HG02678 (cell line): ENCODE results near the gene MAPK12.

ENCODE experiments used
- ATAC-seq: cut with Tn5 transposase; IDR thresholded peaks from one replicate; pipeline ENCODE4 v1.9.1; 2021; ENCODE audit warnings: mild to moderate bottlenecking, moderate library complexity; ENCODE audit not compliant: unreplicated experiment

The MAPK12 gene

GRCh38 chr22:50236731-50237409, 24.6 kb downstream of the MAPK12 start:
- no peak for ATAC-seq

- ATAC-seq: no peak
Observed at GRCh38 chr22:50233223-50233622, 28.3 kb downstream of the MAPK12 start.

DNA sequence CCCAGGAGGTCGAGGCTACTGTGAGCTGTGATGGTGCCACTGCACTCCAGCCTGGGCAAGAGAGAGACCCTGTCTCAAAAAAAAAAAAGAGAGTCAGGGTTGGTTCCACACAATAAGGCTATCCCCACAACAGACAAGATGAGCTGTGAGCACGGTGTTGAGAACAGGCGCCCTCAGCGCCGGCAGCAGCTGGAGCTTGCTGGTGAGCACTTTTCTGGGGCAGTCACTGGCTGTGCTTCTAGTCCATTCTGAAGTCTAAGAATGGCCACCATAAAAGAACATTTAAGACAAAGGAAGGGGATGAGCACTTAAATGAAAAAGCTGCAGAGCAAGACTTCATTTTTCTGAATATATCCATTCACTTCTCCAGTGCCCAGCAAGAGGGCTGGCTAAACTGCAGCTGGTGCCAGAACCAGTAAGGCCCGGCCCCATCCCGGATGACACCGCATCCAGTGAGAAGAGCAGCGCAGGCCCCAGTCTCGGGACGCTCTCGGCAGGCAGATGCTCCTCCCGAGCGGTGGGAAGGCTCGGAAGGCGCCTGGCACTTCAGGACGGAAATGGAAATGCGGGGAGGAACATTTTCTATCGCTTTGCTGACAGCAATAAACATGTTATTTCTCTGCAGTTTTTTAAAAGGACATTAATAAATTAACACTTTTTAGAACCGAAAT, 28.9 kb downstream of the MAPK12 start:
- ATAC-seq: no peak

- ATAC-seq: no peak
Observed at GRCh38 chr22:50229370-50229769, 32.1 kb downstream of the MAPK12 start.

- no peak for ATAC-seq
Observed at GRCh38 chr22:50228366-50228765, 33.1 kb downstream of the MAPK12 start.

- no peak for ATAC-seq
Observed at GRCh38 chr22:50227579-50228215, 33.8 kb downstream of the MAPK12 start.

DNA sequence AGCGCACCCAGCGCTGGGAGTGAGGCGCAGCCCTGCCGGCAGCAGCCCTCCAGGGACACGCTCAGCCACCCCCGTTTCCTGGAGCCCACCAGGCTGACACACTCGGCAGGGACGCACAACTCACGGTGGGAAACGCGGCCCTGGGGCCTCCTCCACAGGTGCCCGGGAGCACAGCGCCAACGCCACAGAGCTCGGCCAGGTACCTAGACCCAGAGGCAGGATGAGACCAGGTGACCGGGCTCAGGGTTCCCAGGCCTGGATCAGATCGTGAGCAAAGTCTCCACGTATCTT, 34.7 kb downstream of the MAPK12 start:
- no peak for ATAC-seq

GRCh38 chr22:50226063-50226874, 35.2 kb downstream of the MAPK12 start:
- no peak for ATAC-seq

DNA sequence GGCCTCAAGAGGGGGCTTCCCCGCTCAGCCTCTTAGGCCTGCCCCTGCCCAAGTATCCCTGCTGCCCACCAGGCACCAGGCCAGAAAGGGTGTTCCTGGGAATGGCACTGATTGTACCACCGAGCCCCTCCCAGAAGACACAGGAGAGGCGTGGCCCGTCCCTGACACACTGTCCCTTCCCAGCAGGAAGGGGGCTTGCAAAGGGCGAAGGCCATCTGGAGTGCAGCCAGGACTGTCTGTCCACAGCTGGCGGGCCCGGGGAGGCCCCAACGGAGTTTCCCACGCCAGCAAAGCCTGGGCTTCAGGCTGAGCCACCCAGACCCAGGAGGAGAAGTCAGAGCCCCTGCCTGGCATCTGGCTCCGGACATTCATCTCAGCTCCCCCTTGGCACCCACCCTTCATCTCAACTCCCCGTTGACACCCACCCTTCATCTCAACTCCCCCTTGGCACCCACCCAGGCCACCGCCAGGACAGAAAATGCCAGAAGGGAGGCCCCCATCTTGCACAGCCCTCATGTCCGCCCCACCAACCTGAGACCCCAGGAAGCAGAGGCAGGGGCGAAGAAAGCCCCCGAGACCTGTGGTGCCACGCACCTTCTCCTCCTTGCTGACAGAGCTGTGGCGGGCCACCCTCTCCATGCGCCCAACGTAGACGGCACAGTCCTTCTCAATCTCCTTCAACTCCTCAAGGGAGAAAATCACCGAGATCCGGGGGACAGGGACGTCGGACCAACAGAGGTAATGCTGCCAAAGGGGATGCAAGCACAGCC, 36.1 kb downstream of the MAPK12 start:
- no peak for ATAC-seq

- no peak for ATAC-seq
Observed at GRCh38 chr22:50224071-50224470, 37.4 kb downstream of the MAPK12 start.

- no peak for ATAC-seq
Observed at GRCh38 chr22:50222508-50222907, 39.0 kb downstream of the MAPK12 start.

DNA sequence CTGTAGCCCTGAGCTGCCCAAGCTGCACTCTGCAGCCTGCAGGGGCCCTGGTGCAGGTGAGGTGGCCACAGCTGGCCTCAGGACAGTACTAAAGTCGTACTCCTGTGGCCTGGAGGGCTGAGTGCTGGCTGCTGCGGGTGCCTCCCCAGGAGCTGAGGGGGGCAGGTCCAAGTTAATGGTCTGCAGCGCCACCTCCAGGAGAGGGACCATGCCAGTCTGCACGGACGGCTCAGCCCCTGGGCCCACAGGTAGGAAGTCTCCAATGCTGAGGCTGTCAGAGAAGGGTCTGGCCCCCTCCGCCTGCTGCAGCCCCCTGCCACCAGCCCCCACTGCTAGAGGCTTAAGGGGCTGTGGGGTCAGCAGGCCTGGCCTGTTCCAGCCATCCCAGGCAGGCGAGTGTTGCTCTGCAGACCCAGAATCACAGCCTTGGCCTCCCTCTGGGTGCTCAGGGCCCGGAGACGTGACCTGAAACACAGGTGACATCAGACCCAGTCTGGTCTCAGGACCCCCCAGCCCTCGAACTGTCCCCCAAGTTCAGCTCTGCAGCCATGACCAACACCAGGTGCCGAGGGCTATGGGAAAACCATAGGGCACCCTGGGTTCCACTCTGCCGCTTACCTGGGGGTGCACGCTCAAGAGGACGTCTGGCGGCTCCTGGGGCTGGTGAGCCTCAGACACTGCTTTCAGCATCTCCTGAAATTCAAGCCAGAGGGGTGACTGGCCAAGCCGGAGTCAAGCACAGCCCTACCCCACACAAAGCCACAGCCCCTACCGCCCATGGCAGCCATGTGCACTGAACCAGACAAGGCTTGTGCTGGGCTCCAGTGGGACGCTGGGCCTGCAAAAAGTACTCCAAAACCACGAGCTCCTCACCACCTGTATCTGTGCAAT, 39.8 kb downstream of the MAPK12 start:
- ATAC-seq: no peak

DNA sequence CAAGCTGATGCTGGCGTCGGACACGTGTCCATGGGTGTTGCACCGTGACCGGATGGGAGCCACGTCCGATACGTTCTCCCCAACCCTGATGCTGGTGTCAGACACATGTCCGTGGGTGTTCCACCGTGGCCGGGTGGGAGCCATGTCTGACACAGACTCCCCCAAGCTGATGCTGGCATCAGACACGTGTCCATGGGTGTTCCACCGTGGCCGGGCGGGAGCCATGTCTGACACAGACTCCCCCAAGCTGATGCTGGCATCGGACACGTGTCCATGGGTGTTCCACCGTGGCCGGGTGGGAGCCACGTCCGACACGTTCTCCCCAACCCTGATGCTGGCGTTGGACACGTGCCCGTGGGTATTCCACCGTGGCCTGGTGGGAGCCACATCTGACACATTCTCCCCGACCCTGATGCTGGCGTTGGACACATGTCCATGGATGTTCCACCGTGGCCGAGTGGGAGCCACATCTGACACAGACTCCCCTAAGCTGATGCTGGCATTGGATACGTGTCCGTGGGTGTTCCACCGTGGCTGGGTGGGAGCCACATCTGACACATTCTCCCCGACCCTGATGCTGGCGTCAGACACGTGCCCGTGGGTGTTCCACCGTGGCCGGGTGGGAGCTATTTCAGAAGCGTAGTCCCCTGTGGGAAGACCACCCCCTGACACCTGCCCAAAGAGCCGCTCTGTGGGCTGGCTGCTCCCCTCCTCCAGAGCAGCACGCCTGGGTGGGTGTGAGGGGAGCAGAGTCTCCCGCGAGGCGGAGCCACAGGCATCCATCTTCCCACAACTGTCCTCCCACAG, 40.7 kb downstream of the MAPK12 start:
- ATAC-seq: no peak

GRCh38 chr22:50219800-50220602, 41.5 kb downstream of the MAPK12 start:
- ATAC-seq: no peak

GRCh38 chr22:50218996-50219727, 42.3 kb downstream of the MAPK12 start:
- ATAC-seq: no peak

GRCh38 chr22:50218153-50218995, 43.1 kb downstream of the MAPK12 start:
- ATAC-seq: no peak
